ENCODE data around the gene STIP1.
A peak's percentile ranks its signal among the peaks of the same experiment; 100 is the strongest.
"Not testable (repeated sequence)": the region's sequence is repeated elsewhere in the genome, so short reads cannot be mapped to it uniquely, and the experiment has no call there.

STIP1 gene

DNA sequence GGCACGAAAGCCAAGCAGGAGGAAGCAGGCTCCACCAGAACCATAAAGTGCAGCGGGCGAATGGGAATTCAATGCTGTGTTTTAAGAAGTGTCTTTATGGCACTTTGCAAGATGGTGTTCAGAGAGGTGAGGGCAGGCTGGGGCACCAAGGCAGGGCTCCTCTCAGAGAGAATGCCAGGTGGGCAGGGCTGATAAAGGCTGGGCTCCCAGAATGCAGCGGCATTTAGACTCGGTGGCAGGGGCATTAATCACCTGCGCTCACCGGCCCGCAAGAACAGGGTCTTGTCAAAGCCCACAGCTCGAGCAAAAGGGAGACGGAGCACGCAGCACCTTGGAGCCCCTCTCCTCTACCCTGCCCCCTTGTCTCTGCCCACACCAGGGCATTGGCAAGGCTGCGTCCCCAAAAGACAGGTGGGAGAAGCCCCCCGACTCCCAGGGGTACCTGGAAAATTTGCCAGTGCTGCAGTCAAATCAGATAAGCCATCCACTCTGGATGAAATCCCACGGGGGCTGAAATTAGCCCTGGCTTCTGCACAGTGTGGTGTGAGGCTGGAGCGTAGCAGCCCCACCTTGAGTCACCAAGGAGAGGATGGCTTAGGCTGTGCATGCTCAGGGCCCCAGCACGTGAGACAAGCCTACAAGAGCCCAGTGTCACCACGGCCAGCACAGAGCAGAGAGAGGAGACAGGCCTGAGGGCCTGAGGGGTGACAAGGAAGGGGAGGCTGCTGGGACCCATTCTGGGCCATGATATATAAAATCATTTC, 28.2 kb upstream of the STIP1 start:
- DNase-seq: no peak

DNA sequence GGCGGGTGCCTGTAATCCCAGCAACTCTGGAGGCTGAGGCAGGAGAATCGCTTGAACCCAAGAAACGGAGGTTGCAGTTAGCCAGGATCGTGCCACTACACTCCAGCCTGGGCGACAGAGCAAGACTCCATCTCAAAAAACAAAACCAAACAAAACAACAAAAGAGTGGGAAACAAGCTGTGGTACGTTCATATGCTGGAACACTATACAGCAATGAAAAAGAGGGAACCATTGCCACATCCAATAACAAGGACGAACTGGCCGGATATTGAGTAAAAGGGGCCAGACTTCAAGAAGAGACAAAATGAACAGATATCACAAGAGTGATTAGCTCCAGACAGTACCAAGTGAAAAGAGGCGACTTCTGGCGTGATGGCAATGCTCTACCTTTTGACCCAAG, 24.9 kb upstream of the STIP1 start:
- no peak for DNase-seq

DNA sequence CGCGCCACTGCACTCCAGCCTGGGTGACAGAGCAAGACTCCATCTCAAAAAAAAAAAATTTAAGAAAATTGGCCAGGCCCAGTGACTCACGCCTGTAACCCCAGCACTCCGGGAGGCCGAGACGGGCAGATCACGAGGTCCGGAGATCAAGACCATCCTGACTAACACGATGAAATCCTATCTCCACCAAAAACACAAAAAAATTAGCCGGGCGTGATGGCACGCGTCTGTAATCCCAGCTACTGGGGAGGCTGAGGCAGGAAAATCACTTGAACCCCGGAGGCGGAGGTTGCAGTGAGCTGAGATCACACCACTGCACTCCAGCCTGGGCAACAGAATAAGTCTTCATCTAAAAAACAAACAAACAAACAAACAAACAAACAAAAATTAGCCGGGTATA, 23.2 kb upstream of the STIP1 start:
- DNase-seq: not testable (repeated sequence)

DNA sequence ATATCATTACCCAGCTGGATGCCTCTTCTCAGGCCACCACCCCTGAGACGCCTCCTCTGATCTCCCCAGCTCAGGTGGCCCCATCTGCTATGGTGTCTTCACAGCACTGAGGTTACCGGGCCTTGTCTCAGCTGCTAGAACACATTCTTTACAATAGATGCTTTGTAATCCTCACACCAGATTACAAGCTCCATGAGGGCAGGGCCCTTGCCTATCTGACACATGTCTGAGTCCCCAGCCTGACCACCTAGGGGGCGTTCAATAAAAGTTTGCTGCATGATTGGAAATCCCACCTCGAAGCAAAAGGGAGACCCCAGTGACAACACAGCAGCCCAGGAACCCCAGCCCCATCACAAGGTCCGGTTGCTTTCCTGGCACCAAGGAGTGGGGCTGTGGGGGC, 22.0 kb upstream of the STIP1 start:
- DNase-seq: no peak

DNA sequence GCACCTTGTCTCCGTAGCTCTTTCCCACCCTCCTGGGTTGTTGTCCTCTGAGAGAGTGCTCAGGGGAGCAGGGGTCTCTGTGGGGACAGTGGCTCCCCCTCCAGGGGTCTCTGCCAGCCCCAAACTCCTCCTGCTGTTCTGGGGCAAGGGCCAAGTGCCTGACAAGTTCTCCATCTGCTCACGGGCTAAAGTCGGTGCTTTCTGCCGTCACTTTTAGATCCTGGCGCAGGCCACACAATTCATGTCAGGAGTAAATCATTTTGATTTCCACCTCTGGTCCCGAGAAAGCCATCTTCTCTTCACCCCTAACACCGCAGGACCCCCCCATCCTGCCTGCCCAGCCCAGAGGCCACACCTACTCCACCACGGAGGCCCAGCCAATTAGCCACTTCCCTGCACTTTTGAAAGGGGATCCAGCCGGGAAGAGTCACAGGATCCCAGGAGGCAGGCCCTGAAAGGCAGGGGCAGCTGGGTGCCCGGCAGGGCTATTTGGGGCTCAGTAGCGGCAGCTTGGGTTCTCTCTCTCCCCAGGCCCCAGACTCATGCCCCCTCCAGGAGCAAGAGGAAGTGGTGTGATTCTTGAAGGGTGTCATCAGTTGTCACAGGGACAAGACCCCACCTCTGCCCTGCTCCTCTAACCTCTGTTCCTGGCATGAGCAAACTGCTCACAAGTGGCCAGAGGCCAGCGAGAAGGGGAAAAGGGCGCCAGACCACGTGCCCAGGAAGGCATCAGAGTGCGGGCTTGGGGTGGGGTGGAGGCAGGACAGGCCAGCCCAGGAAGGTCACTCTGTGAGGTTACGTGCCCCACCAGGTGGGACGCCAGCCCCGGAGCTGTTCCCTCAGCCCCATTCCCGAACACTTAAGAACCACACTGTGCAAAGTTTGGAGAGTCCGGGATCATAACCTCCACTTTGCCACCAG, 21.3 kb upstream of the STIP1 start:
- DNase-seq: peak in 1 of 14 donors; percentile 37

DNA sequence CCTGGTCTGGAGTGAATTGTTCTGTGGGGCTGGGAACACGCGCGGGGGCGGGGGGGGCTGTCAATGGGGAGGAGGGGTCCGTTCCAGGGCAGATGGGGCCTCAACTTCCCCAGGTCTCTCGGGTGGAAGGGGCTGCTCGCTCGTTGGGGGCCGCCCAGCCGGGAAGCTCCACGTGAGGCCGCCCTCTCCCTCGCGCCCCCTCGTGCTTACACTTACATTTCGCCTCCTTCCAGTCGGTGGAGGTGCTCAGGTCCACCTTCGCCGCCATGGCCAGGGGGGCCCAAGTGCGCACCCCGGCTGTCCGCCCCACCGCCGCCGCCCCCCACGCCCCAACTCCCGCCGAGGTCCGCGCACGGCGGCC, 20.5 kb upstream of the STIP1 start:
- DNase-seq: no peak

DNA sequence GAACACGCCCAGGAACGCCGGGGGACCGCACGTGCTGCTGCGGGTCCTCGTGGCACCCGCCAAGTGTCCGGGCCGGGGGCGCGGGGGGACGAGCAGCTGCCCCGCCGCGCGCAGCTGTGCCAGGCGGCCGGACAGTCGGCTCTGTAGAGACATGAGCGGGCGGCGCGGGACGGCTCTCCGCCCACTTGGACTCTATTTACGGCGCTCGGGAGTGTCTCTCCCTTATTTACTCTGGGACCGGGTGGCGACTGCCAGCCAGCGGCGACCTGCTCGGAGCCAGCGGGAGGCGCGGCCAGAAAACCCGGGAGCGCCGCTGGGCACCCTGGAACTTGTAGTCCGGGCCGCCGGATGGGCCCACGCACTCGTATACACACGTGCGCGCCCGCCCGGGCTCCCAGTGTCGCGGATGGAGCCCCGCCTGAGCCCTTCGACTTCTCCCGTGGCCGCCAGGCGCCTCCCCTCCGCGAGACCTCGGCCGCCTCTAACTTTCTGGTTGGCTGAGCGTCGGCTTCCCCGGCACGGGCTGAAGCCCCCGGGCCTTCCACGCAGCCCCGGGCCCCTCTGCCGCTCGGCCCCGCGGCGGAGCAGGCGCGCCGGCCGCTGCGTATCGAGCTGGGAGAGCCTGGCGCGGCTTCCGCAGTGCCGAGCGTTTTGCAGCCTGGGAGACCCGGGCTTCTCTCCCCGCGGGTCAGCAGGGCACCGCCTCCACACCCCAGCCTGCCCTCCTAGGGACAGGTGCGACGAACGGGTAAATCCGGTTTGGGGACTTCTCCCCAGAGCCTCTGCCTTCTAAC, 19.9 kb upstream of the STIP1 start, which contains the start of gene MACROD1:
MACROD1 (minus strand) TSS at position 272 of the 794 bp plus-strand sequence; CDS start at position 153, 119 bp downstream.
- DNase-seq: peak in 11 of 14 donors; percentile 25 to 70 (median 53)

DNA sequence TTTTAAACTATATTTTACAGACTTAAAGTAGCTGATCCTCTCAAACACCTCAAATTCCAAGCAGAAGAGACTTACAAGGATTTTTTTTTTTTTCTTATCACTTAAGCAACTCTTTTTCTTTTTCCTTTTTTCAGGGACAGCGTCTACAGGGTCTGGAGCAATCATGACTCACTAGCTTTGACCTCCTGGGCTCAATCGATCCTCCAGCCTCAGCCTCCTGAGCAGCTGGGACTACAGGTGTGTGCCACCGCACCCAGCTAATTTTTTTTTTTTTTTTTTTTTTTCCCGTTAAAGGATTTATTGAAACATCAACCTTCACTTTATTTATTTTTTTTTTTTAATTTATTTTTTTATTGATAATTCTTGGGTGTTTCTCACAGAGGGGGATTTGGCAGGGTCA, 15.6 kb upstream of the STIP1 start:
- no peak for DNase-seq

DNA sequence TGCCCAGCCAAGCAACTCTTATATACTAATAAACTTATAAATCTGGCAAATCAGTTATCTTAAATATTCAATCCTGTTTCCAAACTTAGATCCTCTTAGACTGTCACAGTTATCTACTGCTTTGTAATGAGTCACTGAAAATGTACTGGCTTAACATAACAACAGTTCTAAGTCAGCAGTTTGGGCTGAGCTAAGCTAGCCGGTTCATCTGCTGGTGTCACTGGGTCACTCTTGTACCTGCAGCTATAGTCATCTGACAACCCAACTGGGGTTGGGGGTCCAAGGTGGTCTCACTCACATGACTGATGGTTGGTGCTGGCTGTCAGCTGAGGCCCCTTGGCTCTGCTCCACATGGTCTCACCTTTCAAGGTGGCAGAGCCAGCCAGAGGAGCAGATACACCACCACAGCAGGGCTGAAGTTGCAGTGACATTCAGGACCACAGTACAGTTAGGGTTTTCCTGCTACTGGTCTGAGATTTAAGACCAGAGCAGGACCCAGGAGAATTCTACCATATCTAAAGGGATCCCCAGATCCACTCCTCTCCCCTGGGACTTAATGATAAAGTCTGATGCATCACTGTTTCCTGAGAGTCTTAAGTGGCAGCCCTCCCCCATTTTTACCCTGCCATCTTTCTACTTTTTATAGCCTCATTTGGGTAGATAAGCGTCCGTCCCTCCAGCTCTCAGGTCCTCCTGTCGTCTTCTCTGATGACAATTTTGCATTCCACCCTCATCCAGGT, 12.2 kb upstream of the STIP1 start:
- DNase-seq: no peak

DNA sequence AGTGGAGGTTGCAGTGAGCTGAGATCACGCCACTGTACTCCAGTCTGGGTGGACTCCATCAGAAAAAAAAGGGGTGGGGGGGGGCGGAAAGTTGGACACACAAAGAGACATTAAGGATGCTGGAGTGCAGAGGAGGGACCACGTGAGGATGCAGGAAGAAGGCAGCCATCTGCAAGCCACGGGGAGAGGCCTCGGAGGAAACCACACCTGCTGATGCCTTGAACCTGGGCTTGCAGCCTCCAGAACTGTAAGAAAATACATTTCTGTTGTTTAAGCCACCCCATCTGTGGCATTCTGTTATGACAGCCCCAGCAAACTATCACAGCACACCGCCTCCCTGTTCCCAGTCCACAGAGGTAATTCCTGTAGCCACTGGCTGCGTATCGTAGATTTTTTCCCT, 9.2 kb upstream of the STIP1 start:
- DNase-seq: no peak

DNA sequence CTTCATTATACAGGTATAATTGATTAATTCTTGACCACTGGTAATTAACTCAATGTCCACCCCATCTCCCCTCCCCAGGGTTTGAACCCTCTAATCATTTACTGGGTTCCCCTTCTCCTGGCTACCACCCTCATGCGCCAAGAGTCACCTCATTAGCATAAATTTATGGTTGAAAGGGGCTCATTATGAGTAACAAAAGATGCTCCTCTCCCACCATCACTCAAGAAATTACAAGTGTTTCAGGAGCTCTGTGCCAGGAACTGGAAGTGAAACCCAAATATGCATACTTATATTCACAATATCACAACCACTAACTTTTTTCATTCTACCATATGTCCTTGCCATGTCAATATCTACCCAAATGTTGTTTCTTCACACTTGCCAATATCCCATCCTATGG, 7.8 kb upstream of the STIP1 start:
- no peak for DNase-seq

DNA sequence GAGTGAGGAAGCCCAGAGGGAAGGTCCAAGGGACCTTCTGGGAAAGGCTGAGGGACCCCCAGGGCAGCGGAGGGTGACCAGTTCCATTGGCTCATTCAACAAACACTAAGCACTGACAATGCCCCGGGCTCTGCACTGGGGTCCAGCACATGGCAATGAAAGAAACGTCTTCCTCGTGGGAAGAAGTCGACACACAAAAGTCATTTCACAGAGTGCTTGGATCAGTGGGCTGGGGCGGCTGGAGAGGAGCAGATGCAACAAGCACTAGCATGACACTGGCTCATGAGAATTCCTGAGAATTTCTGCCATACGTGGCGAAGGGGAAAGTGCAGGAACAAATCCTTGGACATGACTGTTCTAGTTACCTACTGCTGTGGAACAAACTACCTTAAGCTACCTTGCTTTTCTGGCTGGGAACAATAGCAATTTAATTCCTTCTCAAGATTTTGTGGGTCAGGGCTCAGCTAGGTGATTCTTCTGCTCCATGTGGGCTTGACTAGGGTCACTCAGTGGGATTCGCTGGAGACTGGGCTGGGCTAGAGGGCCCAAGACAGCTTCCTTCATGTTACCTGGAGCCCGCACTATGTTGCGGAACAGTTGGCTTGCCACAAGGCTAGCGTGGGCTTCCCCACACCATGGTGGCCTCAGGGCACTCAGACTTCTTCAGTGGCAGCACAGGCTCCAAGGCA, 6.9 kb upstream of the STIP1 start:
- no peak for DNase-seq

DNA sequence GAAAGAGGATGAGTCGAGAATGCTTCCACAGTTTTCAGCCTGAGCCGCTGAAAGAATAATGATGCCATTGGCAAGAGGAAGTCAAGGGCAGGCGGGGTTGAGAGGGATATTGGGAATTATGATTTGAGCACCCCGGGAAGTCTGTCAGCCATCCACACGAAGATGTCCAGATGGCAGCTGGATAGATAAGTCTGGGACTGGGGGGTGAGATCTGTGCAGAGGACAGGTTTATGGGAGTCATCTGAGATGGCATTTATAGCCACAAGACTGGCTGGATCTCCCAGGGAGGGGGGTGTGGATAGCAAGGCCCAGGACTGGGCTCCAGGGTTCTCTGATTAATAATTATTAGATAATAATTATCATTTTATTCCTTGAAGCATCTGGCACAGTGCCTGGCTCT, 5.1 kb upstream of the STIP1 start:
- DNase-seq: peak in 1 of 14 donors; percentile 39

DNA sequence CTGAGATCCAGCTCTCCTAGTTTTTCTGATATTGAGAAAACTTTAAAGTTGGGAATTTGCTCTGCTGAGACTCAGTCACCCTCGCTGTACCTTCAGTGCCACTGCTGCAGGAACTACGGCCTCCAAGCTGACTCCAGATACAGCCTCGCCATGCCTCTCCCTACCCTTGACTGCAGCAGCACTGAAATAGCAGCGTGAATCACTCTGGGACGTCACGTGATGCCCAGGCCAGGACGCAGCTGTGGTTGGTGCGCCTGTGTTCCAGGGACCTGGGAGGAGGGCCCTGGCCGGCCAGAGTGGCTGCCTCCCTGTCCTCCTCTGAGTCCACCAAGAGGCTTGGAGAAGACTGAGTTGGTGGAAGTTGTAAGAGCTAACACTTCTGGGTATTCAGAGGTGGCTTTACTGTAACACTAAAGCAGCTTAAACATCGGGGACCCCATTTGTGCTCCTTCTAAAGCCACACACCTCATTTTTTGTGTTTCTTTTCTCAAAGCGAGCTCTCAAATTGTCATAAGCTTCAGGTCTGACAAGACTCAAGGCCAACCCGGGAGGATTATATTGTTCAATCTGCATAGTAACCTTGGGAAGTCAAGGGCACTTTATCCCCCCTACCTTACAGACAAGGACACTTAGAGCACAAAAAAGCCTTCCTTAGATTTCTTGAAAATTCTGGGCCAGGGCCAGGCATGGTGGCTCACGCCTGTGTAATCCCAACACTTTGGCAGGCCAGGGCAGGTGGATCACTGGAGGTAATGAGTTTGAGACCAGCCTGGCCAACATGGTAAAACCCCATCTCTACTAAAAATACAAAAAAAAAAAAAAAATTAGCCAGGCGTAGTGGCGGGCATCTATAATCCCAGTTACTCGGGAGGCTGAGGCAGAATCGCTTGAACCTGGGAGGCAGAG, 4.2 kb upstream of the STIP1 start:
- DNase-seq: peak; percentile 46 to 94 (median 84)

DNA sequence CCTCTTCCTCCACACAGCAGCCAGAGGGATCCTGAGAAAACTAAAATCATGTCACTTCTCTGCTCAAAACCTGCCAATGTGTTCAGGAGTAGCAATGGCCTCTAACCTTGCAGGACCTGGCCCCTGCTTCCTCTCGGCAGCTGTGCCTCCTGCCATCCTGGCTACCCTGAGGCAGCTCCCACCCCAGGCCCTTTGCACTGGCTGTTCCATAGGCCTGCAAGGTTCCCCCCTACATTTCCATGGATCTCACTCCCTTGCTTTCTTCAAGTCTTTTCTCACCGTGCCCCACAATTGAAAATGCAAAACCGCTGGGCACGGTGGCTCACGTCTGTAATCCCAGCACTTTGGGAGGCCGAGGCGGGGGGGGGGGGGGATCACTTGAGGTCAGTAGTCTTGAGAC, 2.1 kb upstream of the STIP1 start:
- DNase-seq: no peak

DNA sequence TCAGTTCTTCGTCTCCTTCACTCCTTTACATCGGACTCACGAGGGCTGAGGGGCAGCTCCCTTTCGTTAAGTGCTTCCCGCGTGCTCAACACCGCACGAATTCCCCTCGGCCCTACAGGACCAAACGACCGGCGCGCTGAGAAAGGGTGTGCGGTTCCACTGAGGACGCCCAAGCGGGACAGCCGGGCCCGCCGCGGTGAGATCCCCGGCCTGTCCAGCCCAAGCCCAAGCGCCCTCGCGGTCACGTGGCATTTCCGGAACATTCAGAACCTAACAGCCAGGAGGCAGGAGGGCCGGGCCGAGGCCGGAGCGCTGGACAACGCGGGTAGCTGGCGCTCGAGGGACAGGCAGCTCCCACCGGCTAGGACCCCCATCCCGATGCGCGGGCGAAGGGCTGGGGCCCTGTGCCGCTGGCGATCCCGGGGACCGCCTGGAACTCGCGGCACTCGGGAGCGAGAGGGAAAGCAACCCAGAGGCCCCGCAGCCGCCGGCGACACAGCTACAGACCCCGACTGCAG, 737 bp upstream of the STIP1 start:
- DNase-seq: peak in 13 of 14 donors; percentile 86 to 98 (median 95)

DNA sequence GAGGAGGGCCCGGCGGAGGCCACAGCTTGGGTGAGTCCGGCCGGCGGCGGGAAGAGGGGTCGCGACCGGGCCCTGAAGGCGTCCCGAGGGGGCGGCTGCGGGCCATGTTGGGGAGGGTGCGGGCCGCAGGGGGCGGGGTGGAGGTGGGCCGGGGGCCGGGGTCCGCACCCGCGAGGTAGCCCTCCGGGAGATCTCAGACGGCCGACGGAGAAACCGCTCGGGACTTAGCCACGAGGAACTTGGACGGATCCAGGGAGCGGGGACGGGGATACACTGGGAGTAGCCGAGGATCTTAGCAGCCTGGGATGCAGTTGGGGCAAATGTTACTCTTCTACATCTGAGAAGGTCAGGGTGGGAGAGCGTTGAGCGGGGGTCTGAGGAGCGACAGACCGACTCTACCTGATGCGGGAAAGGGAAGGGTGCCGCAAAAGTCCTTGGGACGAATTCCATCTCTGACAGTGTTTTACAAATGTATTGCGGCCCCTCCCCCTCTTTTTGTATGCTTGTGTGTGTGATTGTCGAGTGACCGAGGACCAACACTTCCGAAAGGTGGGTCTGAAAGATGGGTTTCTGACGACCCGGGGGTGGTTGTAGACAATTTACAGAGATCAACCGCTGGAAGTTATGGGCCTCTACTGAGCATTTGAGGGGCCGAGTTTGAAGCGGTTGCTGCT, 658 bp downstream of the STIP1 start:
- DNase-seq: peak in 7 of 14 donors; percentile 14 to 63 (median 52)

DNA sequence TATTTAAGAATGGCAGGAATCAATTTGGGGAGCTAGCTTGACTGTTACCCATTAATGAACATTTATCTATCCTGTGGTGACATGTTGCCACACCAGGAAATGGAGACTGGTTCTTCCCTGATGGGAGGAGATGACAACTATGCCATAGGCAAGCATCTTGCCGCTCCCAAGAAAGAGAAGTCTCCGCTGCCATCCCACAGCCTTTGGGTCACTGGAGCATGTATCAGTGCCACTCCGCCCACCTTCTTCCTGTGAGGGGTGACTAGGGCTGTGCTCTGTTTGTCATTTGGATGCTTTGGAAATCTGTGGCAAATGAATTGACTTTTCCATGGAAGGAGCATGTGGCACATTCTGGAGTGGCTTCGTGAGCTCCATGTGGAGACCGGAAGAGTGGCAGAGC, 6.5 kb downstream of the STIP1 start:
- DNase-seq: no peak

DNA sequence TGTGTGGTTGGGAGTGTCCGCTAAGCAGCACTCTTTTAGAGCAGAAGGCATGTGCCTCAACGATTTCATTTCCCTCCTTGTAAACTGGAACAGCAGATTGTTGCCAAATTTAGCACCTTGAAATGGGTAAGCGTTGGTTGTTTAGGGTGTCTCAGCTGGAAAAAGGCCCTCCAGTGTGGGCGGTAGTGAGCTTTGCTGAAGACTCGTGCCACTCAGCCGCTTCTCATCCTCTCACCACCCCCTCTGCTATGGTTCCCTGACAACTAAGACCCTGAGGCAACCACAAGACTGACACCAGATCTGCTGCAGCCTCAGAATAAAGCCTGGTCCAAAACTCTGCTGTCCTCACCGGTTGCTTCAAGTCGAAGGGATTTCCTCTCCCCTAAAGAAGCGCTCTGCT, 10.7 kb downstream of the STIP1 start:
- no peak for DNase-seq

Measured in C1 segment of cervical spinal cord (tissue), 14 donors.